Suprapubic skin (tissue), 4 donors: ENCODE results near the gene ABCA6. TPM values are rescaled to one million over a fixed set of nuclear protein-coding genes. Genes with fewer than 3 reads are reported as not detected.

Experiments
- DNase-seq, 2 donors: peaks; one replicate each; pipeline ENCODE4 v3.0.0-alpha.2; 2019; ENCODE audit warnings: low spot score in 2 of 2
- H3K27ac ChIP-seq: fragments of 200-600 bp; sonication (generic); one replicate; pipeline ENCODE4 v1.5.1; 2019
- H3K27me3 ChIP-seq: fragments of 200-600 bp; sonication (generic); one replicate; pipeline ENCODE4 v1.5.1; 2019
- H3K36me3 ChIP-seq: fragments of 200-600 bp; sonication (generic); one replicate; pipeline ENCODE4 v1.5.1; 2019
- H3K4me1 ChIP-seq: fragments of 200-600 bp; sonication (generic); one replicate; pipeline ENCODE4 v1.5.1; 2019
- H3K4me3 ChIP-seq: fragments of 200-600 bp; sonication (generic); one replicate; pipeline ENCODE4 v1.5.1; 2019; ENCODE audit warnings: mild to moderate bottlenecking
- H3K9me3 ChIP-seq: fragments of 200-600 bp; sonication (generic); one replicate; pipeline ENCODE4 v1.5.1; 2019
- CTCF ChIP-seq, 2 donors: fragments of 200-600 bp in 1 of 2; fragments of 450-650 bp in 1 of 2; sonication (generic) in 1 of 2; IDR thresholded peaks; one replicate each; pipeline ENCODE4 v1.5.1; 2016 to 2019; ENCODE audit warnings: antibody characterized with exemption in 2 of 2, mild to moderate bottlenecking in 1 of 2, moderate library complexity in 1 of 2
- EP300 ChIP-seq: sonication (generic); formaldehyde crosslinking; IDR thresholded peaks from one replicate; pipeline ENCODE4 v1.6.1; 2017; ENCODE audit warnings: antibody characterized with exemption
- POLR2A ChIP-seq, 2 donors: fragments of 450-650 bp; IDR thresholded peaks; one replicate each; pipeline ENCODE4 v1.6.1; 2017; ENCODE audit warnings: antibody characterized with exemption in 2 of 2, mild to moderate bottlenecking in 2 of 2, moderate library complexity in 2 of 2
- POLR2AphosphoS5 ChIP-seq, 3 donors: sonication (generic); formaldehyde crosslinking; IDR thresholded peaks; one replicate each; pipeline ENCODE4 v1.6.1; 2017; ENCODE audit warnings: antibody characterized with exemption in 3 of 3
- WGBS: methylation state at CpG from one replicate; pipeline ENCODE4 v1.1.5; 2018; 5-methylcytosine and 5-hydroxymethylcytosine counted together
- total RNA-seq, 4 donors: library from RNA; depleted of rRNA; stranded (reverse); fragments of >200 nt; gene quantifications; one replicate each; pipeline ENCODE4 v1.1.0, GENCODE V29; 2016

The ABCA6 gene
- total RNA-seq, 4 donors from 2014 or later, result 6.6 to 43.0 (median 17.8) TPM

GRCh38 chr17:69059458-69060175 is 82.1 kb downstream of the ABCA6 start:
- WGBS, result 48% methylated on average over 7 of the region's 7 CpGs
- peak overlapping the region; percentile 12 for H3K4me3 ChIP-seq
- H3K27me3 ChIP-seq, result no peaks in the 10 kb centered on the region
- no peaks in the 10 kb centered on the region for H3K9me3 ChIP-seq
- peaks cover 9% of the 10 kb centered on the region for H3K4me1 ChIP-seq
- no peaks in the 10 kb centered on the region for H3K36me3 ChIP-seq
- TF ChIP-seq POLR2A (IDR thresholded peaks at IDR 0.05), result no peak
- TF ChIP-seq EP300, result no peak
- TF ChIP-seq CTCF (IDR thresholded peaks at IDR 0.05), result no peak
- TF ChIP-seq POLR2AphosphoS5 (IDR thresholded peaks at IDR 0.05), result no peak
- DNase-seq, result no peak
- peak overlapping the region; percentile 57 for H3K27ac ChIP-seq

- H3K27ac ChIP-seq, result no peak overlapping the region
- no peaks in the 10 kb centered on the region for H3K36me3 ChIP-seq
- 91% methylated on average over 1 of the region's 1 CpG for WGBS
- no peak for DNase-seq
- no peaks in the 10 kb centered on the region for H3K27me3 ChIP-seq
- no peaks in the 10 kb centered on the region for H3K9me3 ChIP-seq
- TF ChIP-seq POLR2A (IDR thresholded peaks at IDR 0.05) (no peak), POLR2AphosphoS5 (IDR thresholded peaks at IDR 0.05) (no peak), EP300 (no peak), CTCF (IDR thresholded peaks at IDR 0.05) (no peak)
- peaks cover 9% of the 10 kb centered on the region for H3K4me1 ChIP-seq
- H3K4me3 ChIP-seq, result no peak overlapping the region
Observed at GRCh38 chr17:69058165-69058564, 83.5 kb downstream of the ABCA6 start.

DNA sequence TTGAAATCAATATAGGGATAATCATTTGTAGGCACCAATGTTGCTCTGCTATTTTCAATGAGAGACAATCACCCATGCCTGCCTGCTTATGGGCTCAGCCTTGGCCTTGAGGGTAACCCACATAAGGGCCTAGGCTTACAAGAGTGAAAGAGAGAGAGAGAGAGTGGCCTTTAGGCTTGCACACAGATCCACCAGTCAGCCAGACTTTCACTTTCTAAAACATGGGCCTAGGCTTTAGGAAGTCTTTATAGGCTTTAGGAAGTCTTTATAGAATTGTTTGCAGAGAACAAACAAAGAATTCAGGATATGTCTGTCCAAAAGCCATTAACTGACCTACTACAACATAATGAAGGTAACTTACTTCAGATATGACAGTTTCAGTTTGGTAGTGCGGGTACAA is 84.4 kb downstream of the ABCA6 start:
- no peak for TF ChIP-seq POLR2A (IDR thresholded peaks at IDR 0.05)
- TF ChIP-seq POLR2AphosphoS5 (IDR thresholded peaks at IDR 0.05), result no peak
- TF ChIP-seq EP300, result no peak
- H3K9me3 ChIP-seq, result no peaks in the 10 kb centered on the region
- DNase-seq, result no peak
- H3K4me1 ChIP-seq, result peaks cover 9% of the 10 kb centered on the region
- no peak overlapping the region for H3K27ac ChIP-seq
- WGBS, result 93% methylated on average over 1 of the region's 1 CpG
- no peaks in the 10 kb centered on the region for H3K36me3 ChIP-seq
- no peaks in the 10 kb centered on the region for H3K27me3 ChIP-seq
- no peak overlapping the region for H3K4me3 ChIP-seq

GRCh38 chr17:69056179-69056823 is 85.4 kb downstream of the ABCA6 start:
- H3K9me3 ChIP-seq, result no peaks in the 10 kb centered on the region
- TF ChIP-seq CTCF (IDR thresholded peaks at IDR 0.05) (no peak), POLR2A (IDR thresholded peaks at IDR 0.05) (no peak), EP300 (no peak), POLR2AphosphoS5 (IDR thresholded peaks at IDR 0.05) (no peak)
- no peak overlapping the region for H3K27ac ChIP-seq
- H3K4me3 ChIP-seq, result no peak overlapping the region
- DNase-seq, result no peak
- H3K36me3 ChIP-seq, result no peaks in the 10 kb centered on the region
- peaks cover 1% of the 10 kb centered on the region for H3K4me1 ChIP-seq
- WGBS, result 88% methylated on average over 3 of the region's 3 CpGs
- no peaks in the 10 kb centered on the region for H3K27me3 ChIP-seq

DNA sequence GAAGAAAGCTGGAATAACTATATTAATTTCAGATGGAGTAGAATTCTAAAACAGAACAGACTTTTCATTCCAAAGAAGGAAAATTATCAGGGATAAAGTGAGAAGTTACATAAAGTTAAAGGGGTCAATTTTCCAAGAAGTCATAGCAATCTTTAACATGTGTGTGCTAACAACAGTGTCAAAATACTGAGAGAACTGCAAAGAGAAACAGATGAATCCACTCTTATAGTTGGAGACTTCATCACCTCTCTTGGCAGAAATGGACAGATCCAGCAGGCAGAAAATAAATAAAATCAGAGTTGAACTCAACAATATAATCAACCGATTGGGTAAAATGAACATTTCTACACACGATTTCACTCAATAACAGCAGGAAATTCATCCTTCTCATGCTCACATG is 86.4 kb downstream of the ABCA6 start:
- Histone ChIP-seq H3K36me3 (no peaks in the 10 kb centered on the region), H3K27ac (no peak overlapping the region), H3K4me3 (no peak overlapping the region), H3K4me1 (peaks cover 3% of the 10 kb centered on the region), H3K9me3 (no peaks in the 10 kb centered on the region), H3K27me3 (no peaks in the 10 kb centered on the region)
- 65% methylated on average over 2 of the region's 2 CpGs for WGBS
- no peak for DNase-seq
- TF ChIP-seq EP300 (no peak), CTCF (IDR thresholded peaks at IDR 0.05) (no peak), POLR2AphosphoS5 (IDR thresholded peaks at IDR 0.05) (no peak)
